WTC11 (cell line): ENCODE results near the gene ADAM19. TPM values are rescaled to one million over a fixed set of nuclear protein-coding genes. Genes with fewer than 3 reads are reported as not detected.

ENCODE experiments used
- ATAC-seq: fragments of 200-7000 bp; cut with Tn5 transposase; 2 replicates; pipeline ENCODE4 v1.10.0; 2021; ENCODE audit warnings: mild to moderate bottlenecking, moderate library complexity
- CTCF ChIA-PET: fragments of 300-600 bp; sonication (Branson Sonifier 250); formaldehyde crosslinking; loops from one replicate; lab custom pipeline; 2021; ENCODE audit warnings: antibody characterized with exemption; lab: Charles Lee
- POLR2A ChIA-PET: fragments of 350-600 bp; sonication (Branson Sonifier 250); formaldehyde crosslinking; loops from one replicate; lab custom pipeline; 2021; ENCODE audit warnings: antibody characterized with exemption; lab: Charles Lee
- DNase-seq: peaks from one replicate; pipeline ENCODE4 v3.0.0; 2021; ENCODE audit warnings: low spot score
- H3K27ac Mint-ChIP-seq: 2 replicates; pipeline ENCODE4 v1.8.0; 2021; ENCODE audit warnings: mixed read lengths
- H3K27me3 Mint-ChIP-seq: 2 replicates; pipeline ENCODE4 v1.8.0; 2021; ENCODE audit warnings: low read depth, mild to moderate bottlenecking, moderate library complexity, mixed read lengths
- H3K36me3 Mint-ChIP-seq: 2 replicates; pipeline ENCODE4 v1.8.0; 2021; ENCODE audit warnings: mixed read lengths
- H3K4me1 Mint-ChIP-seq: 2 replicates; pipeline ENCODE4 v1.8.0; 2022; ENCODE audit warnings: mixed read lengths
- H3K4me3 Mint-ChIP-seq: 2 replicates; pipeline ENCODE4 v1.8.0; 2021; ENCODE audit warnings: mild to moderate bottlenecking, moderate library complexity, mixed read lengths
- H3K9me3 Mint-ChIP-seq: 2 replicates; pipeline ENCODE4 v1.8.0; 2021; ENCODE audit warnings: mixed read lengths
- ATF3 ChIP-seq: sonication (generic); formaldehyde crosslinking; conservative IDR thresholded peaks from 2 replicates; pipeline ENCODE4 v1.8.1; 2022; ENCODE audit warnings: mild to moderate bottlenecking, missing genetic modification reagents
- CREM ChIP-seq: sonication (generic); formaldehyde crosslinking; IDR thresholded peaks from 2 replicates; pipeline ENCODE4 v1.8.1; 2022; ENCODE audit warnings: mild to moderate bottlenecking, missing genetic modification reagents, moderate library complexity
- E2F4 ChIP-seq: sonication (generic); formaldehyde crosslinking; IDR thresholded peaks from 2 replicates; pipeline ENCODE4 v1.8.1; 2022; ENCODE audit warnings: low read depth, mild to moderate bottlenecking, moderate library complexity, missing genetic modification reagents, borderline replicate concordance
- FOXJ3 ChIP-seq: sonication (generic); formaldehyde crosslinking; IDR thresholded peaks from 2 replicates; pipeline ENCODE4 v1.9.0; 2021; ENCODE audit warnings: missing genetic modification reagents, mild to moderate bottlenecking, borderline replicate concordance
- FOXP1 ChIP-seq: sonication (generic); formaldehyde crosslinking; IDR thresholded peaks from 2 replicates; pipeline ENCODE4 v1.8.0; 2022; ENCODE audit warnings: missing genetic modification reagents, mild to moderate bottlenecking, moderate library complexity, borderline replicate concordance
- MAX ChIP-seq: sonication (generic); formaldehyde crosslinking; IDR thresholded peaks from 2 replicates; pipeline ENCODE4 v1.8.0; 2022; ENCODE audit warnings: mild to moderate bottlenecking, missing genetic modification reagents
- MLX ChIP-seq: sonication (generic); formaldehyde crosslinking; IDR thresholded peaks from 2 replicates; pipeline ENCODE4 v1.8.1; 2023; ENCODE audit warnings: mild to moderate bottlenecking, missing genetic modification reagents, moderate library complexity
- PRDM15 ChIP-seq: sonication (generic); formaldehyde crosslinking; IDR thresholded peaks from 2 replicates; pipeline ENCODE4 v1.8.0; 2022; ENCODE audit warnings: missing genetic modification reagents
- PREB ChIP-seq: sonication (generic); formaldehyde crosslinking; IDR thresholded peaks from 2 replicates; pipeline ENCODE4 v1.8.1; 2022; ENCODE audit warnings: mild to moderate bottlenecking, missing genetic modification reagents, moderate library complexity, borderline replicate concordance
- RELA ChIP-seq: sonication (generic); formaldehyde crosslinking; IDR thresholded peaks from 2 replicates; pipeline ENCODE4 v1.8.1; 2022; ENCODE audit warnings: missing genetic modification reagents, mild to moderate bottlenecking, borderline replicate concordance
- SMAD3 ChIP-seq: sonication (generic); formaldehyde crosslinking; IDR thresholded peaks from 2 replicates; pipeline ENCODE4 v1.8.0; 2022; ENCODE audit warnings: missing genetic modification reagents, mild to moderate bottlenecking, borderline replicate concordance
- SOX15 ChIP-seq: fragments of 250-450 bp; sonication (Bioruptor Pico); IDR thresholded peaks from 2 replicates; pipeline ENCODE4 v1.9.0; 2021; ENCODE audit warnings: mild to moderate bottlenecking
- TCF7 ChIP-seq: sonication (generic); formaldehyde crosslinking; IDR thresholded peaks from 2 replicates; pipeline ENCODE4 v1.8.0; 2022; ENCODE audit warnings: mild to moderate bottlenecking, low read depth, missing genetic modification reagents, moderate library complexity
- TEAD1 ChIP-seq: sonication (generic); formaldehyde crosslinking; IDR thresholded peaks from 2 replicates; pipeline ENCODE4 v1.8.0; 2022; ENCODE audit warnings: mild to moderate bottlenecking, missing genetic modification reagents
- TEAD4 ChIP-seq: sonication (generic); formaldehyde crosslinking; IDR thresholded peaks from 2 replicates; pipeline ENCODE4 v1.8.0; 2022; ENCODE audit warnings: mild to moderate bottlenecking, missing genetic modification reagents
- USF1 ChIP-seq: sonication (generic); formaldehyde crosslinking; IDR thresholded peaks from 2 replicates; pipeline ENCODE4 v1.8.0; 2022; ENCODE audit warnings: mild to moderate bottlenecking, missing genetic modification reagents
- ZMAT4 ChIP-seq: fragments of 250-450 bp; sonication (Bioruptor Pico); IDR thresholded peaks from 2 replicates; pipeline ENCODE4 v1.9.0; 2021; ENCODE audit warnings: mild to moderate bottlenecking
- ZNF121 ChIP-seq: sonication (generic); formaldehyde crosslinking; IDR thresholded peaks from 2 replicates; pipeline ENCODE4 v1.8.0; 2023; ENCODE audit warnings: missing genetic modification reagents
- ZNF263 ChIP-seq: sonication (generic); formaldehyde crosslinking; IDR thresholded peaks from 2 replicates; pipeline ENCODE4 v1.8.1; 2022; ENCODE audit warnings: low read depth, mild to moderate bottlenecking, moderate library complexity, missing genetic modification reagents
- ZNF671 ChIP-seq: fragments of 250-450 bp; sonication (Bioruptor Pico); IDR thresholded peaks from 2 replicates; pipeline ENCODE4 v1.8.0; 2021; ENCODE audit warnings: mild to moderate bottlenecking
- total RNA-seq: library from RNA; stranded (reverse); gene quantifications from 3 replicates; pipeline ENCODE4 v1.2.3, GENCODE V29; 2021

ADAM19 gene
- total RNA-seq, 1 experiment from 2014 or later = 28.6 TPM

- no peak overlapping the region for H3K27ac Mint-ChIP-seq
- H3K27me3 Mint-ChIP-seq = no peaks in the 10 kb centered on the region
- CTCF ChIA-PET = interaction anchor here (1.2 kb wide), 1 partner anchor 25 kb away, joined by 7 read pairs; no protein-coding TSS in a partner anchor
- no peak for DNase-seq
- no peaks in the 10 kb centered on the region for H3K9me3 Mint-ChIP-seq
- H3K4me1 Mint-ChIP-seq = peaks cover 7% of the 10 kb centered on the region; the same call in 1 of the 2 replicates
- POLR2A ChIA-PET = no interaction called here
- H3K36me3 Mint-ChIP-seq = no peaks in the 10 kb centered on the region
- TF ChIP-seq ZNF121 (CRISPR knock-in tag) (no peak), FOXP1 (CRISPR knock-in tag) (no peak), ZNF263 (CRISPR knock-in tag) (no peak), USF1 (no peak), PREB (no peak), ZMAT4 (CRISPR knock-in tag) (no peak), E2F4 (CRISPR knock-in tag) (no peak), TCF7 (CRISPR knock-in tag) (no peak), MLX (CRISPR knock-in tag) (no peak), FOXJ3 (CRISPR knock-in tag) (no peak), TEAD1 (CRISPR knock-in tag) (no peak), SOX15 (CRISPR knock-in tag) (no peak), TEAD4 (CRISPR knock-in tag) (no peak), SMAD3 (CRISPR knock-in tag) (no peak)
- no peak for ATAC-seq
- H3K4me3 Mint-ChIP-seq = no peak overlapping the region
Observed at GRCh38 chr5:157446412-157446935, 129.1 kb downstream of the ADAM19 start.

- TF ChIP-seq ATF3 (CRISPR knock-in tag) = no peak
- no peak for TF ChIP-seq PRDM15 (CRISPR knock-in tag)
- no peak for TF ChIP-seq CREM (CRISPR knock-in tag)
- TF ChIP-seq RELA = no peak
- no peak for TF ChIP-seq MAX
- no peak for TF ChIP-seq ZNF671 (CRISPR knock-in tag)
- no peak for TF ChIP-seq ZNF263 (CRISPR knock-in tag)
- POLR2A ChIA-PET = no interaction called here
- H3K4me3 Mint-ChIP-seq = no peak overlapping the region
- no peaks in the 10 kb centered on the region for H3K36me3 Mint-ChIP-seq
- no peaks in the 10 kb centered on the region for H3K27me3 Mint-ChIP-seq
- peaks cover 7% of the 10 kb centered on the region; the same call in 1 of the 2 replicates for H3K4me1 Mint-ChIP-seq
- no peak overlapping the region for H3K27ac Mint-ChIP-seq
- CTCF ChIA-PET = no interaction called here
- no peaks in the 10 kb centered on the region for H3K9me3 Mint-ChIP-seq
- DNase-seq (no peak), ATAC-seq (no peak)
Observed at GRCh38 chr5:157445745-157446411, 129.7 kb downstream of the ADAM19 start.
